ENCODE measurements around the gene RNF31. TPM values are rescaled to one million over a fixed set of nuclear protein-coding genes. Genes with fewer than 3 reads are reported as not detected.
A peak's percentile ranks its signal among the peaks of the same experiment; 100 is the strongest.
"Not testable (repeated sequence)": the region's sequence is repeated elsewhere in the genome, so short reads cannot be mapped to it uniquely, and the experiment has no call there.

RNF31 gene
- 44.3 and 107 TPM in 2 replicates for total RNA-seq (2014; rRNA removed; shearing (Covaris generic))

DNA sequence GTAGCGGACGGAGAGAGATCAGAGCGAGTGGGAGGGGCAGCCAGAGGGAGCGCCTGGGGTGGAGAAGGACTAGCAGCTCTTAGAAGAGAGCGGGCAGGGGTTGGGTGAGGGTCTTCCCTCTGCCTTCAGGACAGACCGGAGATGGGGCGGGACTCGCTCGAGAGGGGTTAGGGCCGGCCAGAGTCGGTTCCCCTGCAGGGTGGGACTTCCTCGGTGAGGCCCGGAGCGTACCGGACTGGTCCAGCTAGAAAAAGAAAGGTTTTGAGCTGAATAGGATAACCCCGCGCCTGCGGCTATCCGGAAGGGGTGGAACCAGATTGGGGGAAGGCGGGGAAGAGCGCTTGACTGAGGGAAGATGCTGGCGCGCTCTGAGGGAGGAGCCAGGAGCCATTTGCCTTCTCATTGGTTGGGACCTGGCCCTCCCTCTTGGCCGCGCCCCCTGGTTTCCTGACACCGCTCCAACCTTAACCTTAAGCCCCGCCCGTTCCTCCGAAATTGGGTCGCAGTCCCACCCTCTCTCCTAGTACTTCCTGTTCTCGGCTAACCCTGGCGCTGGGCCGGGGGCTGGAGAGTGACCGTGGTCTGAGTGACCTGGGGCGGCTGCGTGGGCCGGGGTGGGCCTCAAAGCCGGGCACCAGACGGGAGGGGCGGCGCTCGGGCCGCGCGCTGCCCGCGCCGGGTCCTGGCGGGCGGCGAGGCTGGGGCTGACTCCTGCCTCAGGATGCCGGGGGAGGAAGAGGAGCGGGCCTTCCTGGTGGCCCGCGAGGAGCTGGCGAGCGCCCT lies at the start of gene RNF31:
RNF31 (plus strand) TSS at position 521 of the 783 bp plus-strand sequence; CDS start at position 722, 201 bp downstream.
- peak; percentile 98 for DNase-seq (ENCODE audit: low spot score)

DNA sequence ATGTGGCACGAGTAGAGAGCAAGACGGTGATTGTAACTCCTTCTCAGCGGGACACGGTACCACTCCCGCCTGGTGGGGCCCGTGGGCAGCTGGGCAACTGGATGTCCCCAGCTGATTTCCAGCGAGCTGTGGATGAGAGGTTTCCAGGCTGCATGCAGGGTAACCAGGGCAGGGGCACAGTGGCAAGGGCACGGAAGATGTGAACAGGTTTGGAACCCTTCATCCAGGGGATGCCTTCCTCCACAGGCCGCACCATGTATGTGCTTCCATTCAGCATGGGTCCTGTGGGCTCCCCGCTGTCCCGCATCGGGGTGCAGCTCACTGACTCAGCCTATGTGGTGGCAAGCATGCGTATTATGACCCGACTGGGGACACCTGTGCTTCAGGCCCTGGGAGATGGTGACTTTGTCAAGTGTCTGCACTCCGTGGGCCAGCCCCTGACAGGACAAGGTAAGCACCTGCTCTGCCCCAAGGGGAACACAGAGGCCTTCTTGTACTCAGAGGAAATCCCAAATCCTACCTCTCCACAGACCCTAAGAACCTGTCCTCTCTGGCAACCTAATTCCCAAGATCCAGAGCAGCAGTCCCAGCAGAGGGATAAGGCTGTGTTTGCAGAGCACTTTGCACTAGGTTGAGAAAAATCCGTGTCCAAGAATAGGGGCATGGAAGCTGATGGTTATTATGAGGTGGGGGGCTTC lies 48.9 kb upstream of the RNF31 start:
- DNase-seq (ENCODE audit: low spot score) = no peak

DNA sequence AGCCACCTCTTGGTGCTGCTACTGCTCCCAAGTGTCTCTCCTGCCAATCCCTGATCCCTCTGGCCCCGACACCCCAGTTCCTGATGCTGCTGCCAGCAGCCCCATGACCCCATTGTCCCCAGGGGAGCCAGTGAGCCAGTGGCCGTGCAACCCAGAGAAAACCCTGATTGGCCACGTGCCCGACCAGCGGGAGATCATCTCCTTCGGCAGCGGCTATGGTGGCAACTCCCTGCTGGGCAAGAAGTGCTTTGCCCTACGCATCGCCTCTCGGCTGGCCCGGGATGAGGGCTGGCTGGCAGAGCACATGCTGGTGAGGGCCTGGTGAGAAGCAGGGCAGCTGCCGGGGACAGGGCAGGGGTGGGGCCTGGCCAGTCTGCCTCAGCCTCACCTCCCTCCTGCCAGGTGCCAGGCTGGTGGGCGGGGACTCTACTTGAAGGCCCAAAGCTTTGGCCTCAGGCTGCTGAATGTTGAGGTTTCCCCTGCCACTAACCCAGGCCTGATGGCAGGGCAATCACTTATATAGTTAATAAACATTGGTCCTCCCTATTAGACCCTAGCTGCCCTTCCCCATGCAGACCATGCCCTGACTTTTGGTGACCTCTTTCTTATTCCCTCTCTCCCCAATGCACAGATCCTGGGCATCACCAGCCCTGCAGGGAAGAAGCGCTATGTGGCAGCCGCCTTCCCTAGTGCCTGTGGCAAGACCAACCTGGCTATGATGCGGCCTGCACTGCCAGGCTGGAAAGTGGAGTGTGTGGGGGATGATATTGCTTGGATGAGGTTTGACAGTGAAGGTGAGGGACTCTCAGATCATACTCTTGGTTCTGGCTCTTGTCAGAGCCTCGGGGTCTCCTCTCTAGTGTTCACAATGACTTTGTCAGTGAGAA lies 48.1 kb upstream of the RNF31 start:
- DNase-seq (ENCODE audit: low spot score) = no peak

DNA sequence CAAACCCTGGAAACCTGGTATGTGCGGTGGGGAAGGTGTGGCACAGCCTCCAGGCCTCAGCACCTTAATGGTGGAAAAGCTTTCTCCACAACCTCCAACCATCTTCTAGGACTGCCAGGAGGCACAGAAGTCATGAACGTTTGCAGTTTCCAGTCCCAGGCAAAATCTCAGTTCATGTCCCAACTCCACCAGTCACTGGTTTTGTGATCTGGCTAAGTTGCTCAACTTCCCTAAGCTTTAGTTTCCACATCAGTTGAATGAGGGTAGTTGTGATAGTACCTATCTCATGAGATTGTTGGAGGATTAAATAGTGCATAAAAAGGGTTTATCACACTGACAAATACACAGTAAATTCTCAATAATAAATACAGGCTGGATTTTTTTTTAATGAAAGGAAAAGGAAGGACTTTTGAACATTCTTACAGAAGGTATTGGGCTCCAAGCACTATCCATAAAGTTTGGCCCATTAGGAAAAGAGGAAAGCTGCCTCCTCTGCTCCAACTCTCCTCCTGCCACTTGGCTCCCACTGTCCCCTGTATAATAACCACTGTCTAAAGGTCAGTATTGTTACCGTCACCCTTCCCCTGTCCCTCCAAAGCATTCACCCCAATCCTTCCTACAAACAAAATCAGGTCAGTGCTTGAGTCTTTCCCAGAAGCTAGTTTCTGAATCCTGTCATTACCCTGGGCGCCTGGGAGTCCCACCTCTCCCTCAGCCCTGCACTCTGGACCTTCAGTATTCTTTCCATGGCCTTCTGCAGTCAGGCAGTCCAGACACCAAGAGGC lies 46.9 kb upstream of the RNF31 start:
- DNase-seq (ENCODE audit: low spot score) = no peak

DNA sequence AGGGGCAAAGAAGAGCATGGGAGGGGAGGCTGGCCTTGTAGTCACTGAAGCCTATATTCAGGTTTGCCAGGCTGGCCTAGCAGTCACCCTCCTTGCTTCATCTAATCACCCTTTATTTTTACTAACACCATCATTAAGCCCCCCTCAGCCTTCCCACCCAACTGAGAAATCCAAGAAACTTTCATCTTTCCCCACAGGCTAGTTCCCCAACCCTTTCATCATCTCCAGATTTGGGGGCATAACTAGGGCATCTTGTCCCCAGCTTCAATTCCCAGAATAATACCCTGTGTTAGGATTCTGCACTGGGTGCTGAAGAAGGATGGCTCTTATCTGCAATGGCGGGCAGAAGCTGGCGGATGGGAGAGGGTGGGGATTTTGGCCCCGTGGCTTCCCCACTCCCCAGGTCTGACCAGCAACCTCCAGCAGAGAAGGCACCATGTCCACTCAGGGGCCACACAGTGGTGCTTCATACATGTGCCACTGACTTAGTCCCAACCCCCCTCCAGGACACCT lies 46.3 kb upstream of the RNF31 start:
- DNase-seq (ENCODE audit: low spot score) = no peak

DNA sequence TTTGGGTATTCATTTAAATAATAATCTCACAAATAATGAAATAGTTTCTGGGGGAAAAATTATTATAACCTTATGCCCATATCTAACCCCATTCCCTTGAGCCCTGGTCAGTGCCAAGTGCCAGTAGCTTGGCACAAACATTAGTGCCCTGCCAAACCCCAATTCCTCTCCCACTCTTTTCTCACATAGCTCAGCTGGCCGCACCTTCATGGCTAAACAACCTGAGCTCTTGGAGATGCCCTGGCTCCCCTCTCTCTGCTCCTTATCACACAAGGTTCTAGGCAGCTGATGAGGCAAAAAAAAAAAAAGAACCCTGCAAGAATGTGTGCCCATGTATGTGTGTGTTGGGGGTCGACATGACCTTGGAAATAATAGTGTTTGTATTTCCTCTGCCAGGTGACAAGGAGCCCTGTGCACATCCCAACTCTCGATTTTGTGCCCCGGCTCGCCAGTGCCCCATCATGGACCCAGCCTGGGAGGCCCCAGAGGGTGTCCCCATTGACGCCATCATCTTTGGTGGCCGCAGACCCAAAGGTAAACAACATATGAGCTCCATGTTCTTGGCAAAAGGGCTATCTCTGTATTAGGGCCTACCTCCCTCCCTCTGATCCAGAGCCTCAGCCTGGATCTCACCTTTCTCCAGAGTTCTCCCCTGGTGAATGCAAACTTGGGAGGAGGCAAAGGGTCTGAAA lies 44.8 kb upstream of the RNF31 start:
- DNase-seq (ENCODE audit: low spot score) = no peak

DNA sequence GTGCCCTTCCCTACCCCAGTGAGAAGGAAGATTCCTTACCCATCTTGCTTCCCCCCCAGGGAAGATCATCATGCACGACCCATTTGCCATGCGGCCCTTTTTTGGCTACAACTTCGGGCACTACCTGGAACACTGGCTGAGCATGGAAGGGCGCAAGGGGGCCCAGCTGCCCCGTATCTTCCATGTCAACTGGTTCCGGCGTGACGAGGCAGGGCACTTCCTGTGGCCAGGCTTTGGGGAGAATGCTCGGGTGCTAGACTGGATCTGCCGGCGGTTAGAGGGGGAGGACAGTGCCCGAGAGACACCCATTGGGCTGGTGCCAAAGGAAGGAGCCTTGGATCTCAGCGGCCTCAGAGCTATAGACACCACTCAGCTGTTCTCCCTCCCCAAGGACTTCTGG lies 43.8 kb upstream of the RNF31 start:
- DNase-seq (ENCODE audit: low spot score) = no peak

DNA sequence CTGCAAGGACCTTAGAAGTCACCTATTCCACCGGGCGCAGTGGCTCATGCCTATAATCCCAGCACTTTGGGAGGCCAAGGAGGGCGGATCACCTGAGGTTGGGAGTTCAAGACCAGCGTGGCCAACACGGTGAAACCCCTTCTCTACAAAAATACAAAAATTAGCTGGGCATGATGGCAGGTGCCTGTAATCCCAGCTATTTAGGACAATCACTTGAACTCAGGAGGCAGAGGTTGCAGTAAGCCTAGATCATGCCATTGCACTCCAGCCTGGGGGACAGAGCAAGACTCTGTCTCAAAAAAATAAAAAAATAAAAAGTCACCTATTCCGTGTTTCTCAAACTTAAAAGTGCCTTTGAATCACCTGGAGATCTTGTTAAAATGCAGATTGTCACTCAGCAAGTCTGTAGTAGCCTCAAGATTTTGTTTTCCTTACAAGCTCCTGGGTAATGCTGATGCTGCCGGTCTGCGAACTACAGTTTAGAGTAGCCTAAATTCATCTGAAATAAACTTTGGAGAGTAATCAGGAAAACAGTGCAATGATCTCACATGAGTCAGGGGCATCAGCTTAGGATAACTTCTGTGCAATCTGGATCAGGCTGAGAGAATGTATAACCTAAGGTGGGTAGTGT lies 41.6 kb upstream of the RNF31 start:
- not testable (repeated sequence) for DNase-seq (ENCODE audit: low spot score)

DNA sequence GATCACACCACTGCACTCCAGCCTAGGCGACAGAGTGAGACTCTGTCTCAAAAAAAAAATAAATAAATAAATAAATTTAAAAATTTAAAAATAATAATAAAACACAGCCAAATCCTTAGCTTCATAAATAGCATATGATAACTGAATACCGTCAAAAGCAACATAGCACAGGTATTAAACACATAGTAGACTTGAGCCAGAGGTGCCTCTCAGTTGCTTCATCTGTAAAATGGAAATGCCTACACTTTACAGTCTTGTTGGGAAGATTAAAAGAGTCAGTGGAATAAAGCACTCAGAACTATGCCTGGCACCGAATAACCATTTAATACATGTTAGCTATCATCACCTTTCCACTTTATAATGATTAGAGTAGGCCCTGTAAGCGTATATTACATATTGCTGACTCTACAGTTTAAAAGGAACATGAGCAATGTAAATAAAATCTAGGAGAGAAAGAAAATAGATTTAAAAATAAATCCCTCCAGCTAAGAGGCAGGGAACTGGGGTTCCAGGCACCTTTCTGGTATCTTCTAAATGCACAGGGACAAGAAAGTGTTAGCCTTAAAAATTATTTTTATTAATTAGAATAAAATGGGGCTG lies 40.5 kb upstream of the RNF31 start:
- no peak for DNase-seq (ENCODE audit: low spot score)

DNA sequence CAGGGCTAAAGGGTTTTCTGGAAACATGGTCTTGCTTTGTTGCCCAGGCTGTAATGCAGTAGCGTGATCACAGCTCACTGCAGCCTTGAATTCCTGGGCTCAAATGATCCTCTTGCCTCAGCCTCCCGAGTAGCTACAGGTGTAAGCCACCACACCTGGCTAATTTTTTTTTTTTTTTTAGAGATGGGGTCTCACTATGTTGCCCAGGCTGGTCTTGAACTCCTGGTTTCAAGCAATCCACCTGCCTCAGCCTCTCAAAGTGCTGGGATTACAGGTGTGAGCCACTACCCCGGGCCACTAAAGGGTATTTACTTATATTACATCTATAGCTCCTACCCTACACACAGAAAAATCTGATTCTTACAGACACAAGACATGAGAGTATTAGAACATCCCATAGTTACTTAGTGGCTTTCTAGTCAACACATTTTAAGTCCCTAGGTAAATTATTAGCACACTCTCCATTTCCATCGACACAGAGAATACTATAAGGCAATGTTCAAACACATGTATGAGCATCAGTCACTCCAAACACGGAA lies 38.9 kb upstream of the RNF31 start:
- DNase-seq (ENCODE audit: low spot score) = no peak

DNA sequence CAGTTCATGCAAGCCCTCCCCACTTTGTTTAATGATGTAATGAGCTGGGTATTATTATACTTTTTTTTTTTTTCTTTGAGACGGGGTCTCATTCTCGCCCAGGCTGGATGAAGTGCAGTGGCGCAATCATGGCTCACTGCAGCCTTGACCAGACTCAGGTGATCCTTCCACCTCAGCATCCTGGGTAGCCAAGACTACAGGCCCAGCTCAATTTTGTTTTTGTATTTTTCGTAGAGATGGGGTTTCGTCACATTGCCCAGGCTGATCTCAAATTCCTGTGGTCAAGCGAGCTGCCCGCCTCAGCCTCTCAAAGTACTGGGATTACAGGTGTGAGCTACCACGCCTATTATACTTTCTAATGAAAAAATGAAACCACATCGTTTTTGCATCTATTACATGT lies 37.2 kb upstream of the RNF31 start:
- DNase-seq (ENCODE audit: low spot score) = no peak

DNA sequence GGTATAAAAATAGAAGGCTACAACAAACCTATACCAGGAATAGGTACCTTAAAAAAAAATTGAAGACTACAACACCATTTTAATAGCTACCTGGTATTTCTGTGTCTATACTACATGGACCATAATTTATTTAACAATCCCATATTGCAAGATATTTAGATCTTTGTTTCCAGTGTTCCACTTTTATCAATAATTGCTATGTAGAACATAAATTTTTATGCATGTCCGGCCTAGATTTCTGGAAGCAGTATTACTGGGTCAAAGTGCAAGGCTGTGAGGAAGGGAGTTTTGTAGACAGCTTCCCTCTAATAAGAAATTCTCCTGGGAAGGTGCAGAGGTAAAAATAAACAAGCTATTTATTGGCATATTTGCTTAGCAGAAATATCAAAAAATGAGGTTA lies 36.8 kb upstream of the RNF31 start:
- no peak for DNase-seq (ENCODE audit: low spot score)

DNA sequence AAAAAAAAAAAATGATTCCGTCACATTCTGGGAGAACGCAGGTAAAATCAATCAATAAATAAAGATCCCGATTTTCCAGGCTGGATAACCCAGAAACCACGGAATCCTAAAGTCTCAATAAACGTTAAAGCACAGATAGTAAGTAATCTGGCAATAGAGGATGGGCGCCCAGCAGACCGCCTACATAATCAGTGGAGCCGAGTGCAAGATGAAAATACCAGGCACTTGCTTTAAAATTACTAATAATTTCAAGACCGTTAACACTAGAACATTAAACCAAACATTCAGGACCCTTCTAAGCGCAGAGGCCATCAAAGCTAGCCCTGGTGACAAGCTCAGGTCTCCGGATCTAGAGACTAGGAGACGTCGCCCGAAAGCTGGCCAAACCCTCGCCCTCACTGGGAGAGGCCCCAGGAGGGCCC lies 33.9 kb upstream of the RNF31 start:
- DNase-seq (ENCODE audit: low spot score) = no peak

DNA sequence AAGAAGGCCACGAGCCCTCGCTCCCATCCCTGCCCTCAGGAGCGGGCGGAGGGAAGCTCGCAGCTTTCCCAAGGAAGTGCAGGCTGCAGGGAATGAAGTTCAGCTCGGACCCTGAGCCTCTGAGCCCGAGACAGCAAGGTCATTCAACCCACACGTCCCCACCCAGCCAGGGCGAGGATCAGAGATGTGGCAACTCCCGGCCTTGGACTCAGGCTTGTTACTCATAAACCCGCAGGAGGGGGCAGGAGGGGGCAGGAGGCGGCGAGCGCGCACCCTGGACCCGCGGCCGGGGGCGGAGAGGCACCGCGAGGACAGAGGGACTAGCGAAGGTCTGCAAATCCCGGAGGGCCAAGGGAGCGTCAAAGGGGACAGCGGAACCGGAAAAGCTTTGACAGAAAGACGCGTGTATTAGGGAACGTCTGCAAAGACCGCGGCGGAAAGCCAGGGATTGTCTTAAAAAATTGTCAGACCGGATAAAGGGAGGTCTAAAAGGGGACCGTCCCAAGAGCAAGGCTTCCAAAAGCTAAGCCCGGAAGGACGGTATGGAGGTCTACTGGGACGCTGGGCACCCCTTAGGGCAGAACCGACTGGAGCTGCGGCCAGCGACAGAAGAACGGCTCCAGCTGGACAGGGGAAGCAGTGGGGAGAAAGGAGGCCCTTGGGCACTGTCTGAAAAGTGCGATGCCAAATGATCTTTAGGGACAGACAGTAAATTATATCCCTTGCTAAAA lies 33.3 kb upstream of the RNF31 start:
- peak; percentile 86 for DNase-seq (ENCODE audit: low spot score)

DNA sequence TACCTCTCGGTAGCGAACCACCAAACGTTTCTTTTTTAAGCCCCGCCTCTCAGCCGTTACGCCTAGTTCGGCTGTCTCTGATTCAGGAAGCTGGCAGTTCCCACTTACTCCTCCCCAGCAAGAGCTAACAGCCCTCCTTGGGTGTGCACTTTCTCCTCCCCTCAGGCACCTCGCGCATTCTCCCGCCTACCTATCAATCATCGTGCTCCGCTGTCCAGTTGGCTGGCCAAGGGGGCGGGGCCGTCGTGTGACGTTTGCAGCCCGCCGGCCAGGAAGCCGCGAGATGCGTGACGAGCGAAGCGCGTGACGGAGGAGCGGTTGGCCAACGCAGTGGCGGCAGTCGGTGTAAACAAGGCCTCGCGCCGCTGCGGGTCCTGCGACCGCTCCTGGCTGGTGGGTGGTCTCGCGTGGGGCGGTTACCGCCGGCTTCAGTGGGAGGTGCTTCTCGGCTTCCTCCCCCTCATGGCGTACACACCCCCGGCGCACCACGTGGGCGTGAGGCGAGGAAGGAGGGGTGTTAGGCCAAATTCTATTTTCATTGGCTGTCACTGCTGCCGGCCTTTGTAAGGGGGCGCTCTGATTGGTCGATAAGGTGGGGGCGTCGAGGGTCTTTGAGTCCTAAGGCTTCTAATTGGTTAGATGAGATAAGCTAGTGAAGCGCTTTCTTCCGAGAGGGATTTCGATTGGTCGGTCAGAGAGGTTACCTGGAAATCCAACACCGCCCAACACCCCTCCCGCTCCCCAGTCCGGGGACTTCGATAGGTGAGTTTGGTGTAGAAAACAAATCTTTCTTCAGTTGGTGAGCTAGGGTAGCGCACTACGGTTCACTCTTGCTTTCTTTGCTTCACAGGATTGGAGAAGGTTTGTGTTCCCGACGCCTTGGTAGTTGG lies 32.5 kb upstream of the RNF31 start, which contains the start of the genes DCAF11 and NRL:
DCAF11 (plus strand) TSS at position 246 of the 890 bp plus-strand sequence. CDS start 818 bp downstream, outside the sequence.
NRL (minus strand) TSS at position 418 of the 890 bp plus-strand sequence. CDS start 32,101 bp downstream, outside the sequence.
- DNase-seq (ENCODE audit: low spot score) = peak; percentile 100

DNA sequence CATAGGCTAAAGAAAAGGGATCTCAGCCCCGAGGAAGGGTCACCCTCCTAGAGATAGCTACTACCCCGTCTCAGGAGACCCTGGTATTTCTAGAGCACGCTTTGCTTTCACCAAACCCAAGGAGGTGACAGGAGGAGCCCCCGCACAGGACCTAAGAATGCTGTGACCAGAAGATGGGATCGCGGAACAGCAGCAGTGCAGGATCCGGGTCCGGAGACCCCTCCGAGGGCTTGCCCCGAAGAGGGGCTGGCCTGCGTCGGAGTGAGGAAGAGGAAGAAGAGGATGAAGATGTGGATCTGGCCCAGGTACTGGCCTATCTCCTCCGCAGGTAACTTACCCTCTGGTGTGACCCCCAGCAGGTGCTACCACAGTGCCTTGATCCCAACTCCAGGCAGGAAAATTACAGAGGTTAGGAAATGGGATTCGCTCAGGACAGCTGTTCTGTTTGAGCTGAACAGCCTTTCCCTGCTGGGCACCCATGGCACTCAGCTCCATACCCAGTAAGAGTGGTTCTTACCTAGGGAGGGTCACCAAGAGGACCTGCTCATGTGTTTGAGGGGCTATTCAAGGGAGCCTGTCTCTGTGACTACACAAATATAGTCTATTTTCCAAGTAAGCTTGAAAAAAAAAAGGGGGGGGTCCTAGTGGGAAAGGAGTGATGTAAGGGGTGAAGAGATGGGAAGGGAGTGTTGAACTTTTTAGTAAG lies 31.7 kb upstream of the RNF31 start:
- no peak for DNase-seq (ENCODE audit: low spot score)
